Gastrocnemius medialis (tissue), 4 donors: Measurements from ENCODE around the gene CYP4B1. TPM values are rescaled to one million over a fixed set of nuclear protein-coding genes. Genes with fewer than 3 reads are reported as not detected.

Experiments used
- ATAC-seq, 2 donors: fragments of 150-250 bp; one replicate each; pipeline ENCODE4 v1.9.1; 2016
- DNase-seq, 2 donors: peaks; one replicate each; pipeline ENCODE4 v3.0.0-alpha.2; 2019
- H3K27ac ChIP-seq, 4 donors: fragments of 200-600 bp; sonication (generic); 1 replicate in 1 of 4; 2 replicates in 3 of 4; pipeline ENCODE4 v1.5.1; 2016 to 2018; ENCODE audit warnings: mild to moderate bottlenecking in 2 of 4, moderate library complexity in 1 of 4
- H3K27me3 ChIP-seq, 3 donors: fragments of 200-600 bp; sonication (generic) in 2 of 3; 1 replicate in 1 of 3; 2 replicates in 2 of 3; pipeline versions ENCODE4 v1.5.1 to v1.6.0; 2016 to 2019; ENCODE audit warnings: mild to moderate bottlenecking in 1 of 3, moderate library complexity in 1 of 3
- H3K36me3 ChIP-seq, 2 donors: fragments of 200-600 bp; sonication (generic) in 1 of 2; one replicate each; pipeline ENCODE4 v1.5.1; 2017 to 2018
- H3K4me1 ChIP-seq, 2 donors: fragments of 200-600 bp; sonication (generic) in 1 of 2; one replicate each; pipeline ENCODE4 v1.5.1; 2016 to 2017; ENCODE audit warnings: mild to moderate bottlenecking in 2 of 2
- H3K4me3 ChIP-seq, 4 donors: fragments of 200-600 bp; sonication (generic) in 3 of 4; 1 replicate in 1 of 4; 2 replicates in 3 of 4; pipeline ENCODE4 v1.5.1; 2016 to 2019; ENCODE audit warnings: mild to moderate bottlenecking in 2 of 4
- H3K9me3 ChIP-seq, 3 donors: fragments of 200-600 bp; sonication (generic) in 2 of 3; 1 replicate in 1 of 3; 2 replicates in 2 of 3; pipeline ENCODE4 v1.5.1; 2016 to 2019
- CTCF ChIP-seq, 5 experiments: fragments of 450-650 bp in 3 of 5; fragments of 200-600 bp in 2 of 5; sonication (generic) in 2 of 5; IDR thresholded peaks in 4 of 5; conservative IDR thresholded peaks in 1 of 5; 1 replicate in 4 of 5; 2 replicates in 1 of 5; pipeline ENCODE4 v1.5.1; 2016 to 2019; ENCODE audit warnings: antibody characterized with exemption in 5 of 5, mild to moderate bottlenecking in 3 of 5, moderate library complexity in 3 of 5
- POLR2A ChIP-seq, 2 donors: fragments of 450-650 bp; IDR thresholded peaks; one replicate each; pipeline ENCODE4 v1.6.1; 2017; ENCODE audit warnings: antibody characterized with exemption in 2 of 2, mild to moderate bottlenecking in 2 of 2, moderate library complexity in 2 of 2
- in situ Hi-C, 4 donors: fragments of 200-750 bp; cut with MboI; loops; one replicate each; pipeline versions ENCODE4 v1.15.0 to v1.8.0; 2017; ENCODE audit warnings: low sequenced_read_pairs in 4 of 4
- intact Hi-C: fragments of 100-400 bp; cut with DNase I; formaldehyde crosslinking; loops from one replicate; pipeline ENCODE4 v1.15.1; 2023; ENCODE audit warnings: low total_unique reads
- total RNA-seq, 4 donors: library from RNA; depleted of rRNA; stranded (reverse); fragments of >200 nt; gene quantifications; one replicate each; pipeline versions ENCODE4 v1.1.0 to v1.2.3, GENCODE V29; 2016

CYP4B1 gene
- total RNA-seq, 4 donors from 2014 or later = 57.3 to 97.4 (median 70.0) TPM

- Histone ChIP-seq H3K36me3 (peaks cover 0 to 9% of the 10 kb centered on the region in 2 donors), H3K27ac (peak overlapping the region; percentile 64 to 77 (median 72)), H3K4me3 (peak overlapping the region in 1 of 4 donors; percentile 18), H3K27me3 (no peaks in the 10 kb centered on the region), H3K9me3 (no peaks in the 10 kb centered on the region), H3K4me1 (peaks cover 14 to 28% of the 10 kb centered on the region in 2 donors)
- in situ Hi-C loops (no loop called here), intact Hi-C loops (no loop called here)
- no peak for TF ChIP-seq CTCF (IDR thresholded peaks at IDR 0.05 in 4 of 5, conservative IDR thresholded peaks at IDR 0.05 in 1 of 5)
- no peak for TF ChIP-seq POLR2A (IDR thresholded peaks at IDR 0.05)
- DNase-seq (no peak), ATAC-seq (no peak)
These were observed 13.5 kb downstream of the CYP4B1 start for GRCh38 chr1:46812065-46812963.

GRCh38 chr1:46812996-46813857 is 14.4 kb downstream of the CYP4B1 start:
- peaks cover 0 to 9% of the 10 kb centered on the region in 2 donors for H3K36me3 ChIP-seq
- H3K9me3 ChIP-seq = no peaks in the 10 kb centered on the region
- H3K4me1 ChIP-seq = peaks cover 14 to 22% of the 10 kb centered on the region in 2 donors
- ATAC-seq (no peak), DNase-seq (no peak)
- peak overlapping the region; percentile 64 to 77 (median 72) for H3K27ac ChIP-seq
- intact Hi-C loops (no loop called here), in situ Hi-C loops (no loop called here)
- H3K27me3 ChIP-seq = no peaks in the 10 kb centered on the region
- H3K4me3 ChIP-seq = no peak overlapping the region
- TF ChIP-seq POLR2A (IDR thresholded peaks at IDR 0.05) (no peak), CTCF (IDR thresholded peaks at IDR 0.05 in 4 of 5, conservative IDR thresholded peaks at IDR 0.05 in 1 of 5) (no peak)

GRCh38 chr1:46813858-46814396 is 15.1 kb downstream of the CYP4B1 start:
- in situ Hi-C loops (no loop called here), intact Hi-C loops (no loop called here)
- no peak for DNase-seq
- Histone ChIP-seq H3K9me3 (no peaks in the 10 kb centered on the region), H3K27me3 (no peaks in the 10 kb centered on the region), H3K4me3 (no peak overlapping the region), H3K27ac (peak overlapping the region in 3 of 4 donors; percentile 18 to 74 (median 71)), H3K36me3 (peaks cover 0 to 13% of the 10 kb centered on the region in 2 donors), H3K4me1 (peaks cover 14 to 22% of the 10 kb centered on the region in 2 donors)
- ATAC-seq = no peak
- no peak for TF ChIP-seq CTCF (IDR thresholded peaks at IDR 0.05 in 4 of 5, conservative IDR thresholded peaks at IDR 0.05 in 1 of 5)
- no peak for TF ChIP-seq POLR2A (IDR thresholded peaks at IDR 0.05)

- in situ Hi-C loops = no loop called here
- Histone ChIP-seq H3K4me1 (peaks cover 14 to 15% of the 10 kb centered on the region in 2 donors), H3K36me3 (peaks cover 0 to 13% of the 10 kb centered on the region in 2 donors), H3K4me3 (no peak overlapping the region), H3K27me3 (no peaks in the 10 kb centered on the region), H3K9me3 (no peaks in the 10 kb centered on the region), H3K27ac (peak overlapping the region in 2 of 4 donors; percentile 13 to 23)
- DNase-seq = no peak
- no peak for TF ChIP-seq CTCF (IDR thresholded peaks at IDR 0.05 in 4 of 5, conservative IDR thresholded peaks at IDR 0.05 in 1 of 5)
- no peak for TF ChIP-seq POLR2A (IDR thresholded peaks at IDR 0.05)
- ATAC-seq = no peak
- intact Hi-C loops = no loop called here
These were observed 16.3 kb downstream of the CYP4B1 start for GRCh38 chr1:46815133-46815532.
